Muscle of leg (tissue), 11 donors: ENCODE measurements around the gene SEPTIN2. TPM values are rescaled to one million over a fixed set of nuclear protein-coding genes. Genes with fewer than 3 reads are reported as not detected.
"Not testable (repeated sequence)": the region's sequence is repeated elsewhere in the genome, so short reads cannot be mapped to it uniquely, and the experiment has no call there.

Source experiments
- DNase-seq: peaks from one replicate; pipeline ENCODE4 v3.0.0; 2013
- H3K27ac ChIP-seq: one replicate; pipeline ENCODE4 v1.5.1; 2013; ENCODE audit warnings: mild to moderate bottlenecking, low read length, control low read depth
- H3K27me3 ChIP-seq: one replicate; pipeline ENCODE4 v1.6.1; 2013; ENCODE audit warnings: low read length; ENCODE audit not compliant: control insufficient read depth, insufficient read depth
- H3K36me3 ChIP-seq: one replicate; pipeline ENCODE4 v1.6.1; 2013; ENCODE audit warnings: low read length; ENCODE audit not compliant: control insufficient read depth, insufficient read depth
- H3K4me1 ChIP-seq: one replicate; pipeline ENCODE4 v1.6.1; 2013; ENCODE audit warnings: low read length; ENCODE audit not compliant: control insufficient read depth, insufficient read depth
- H3K4me3 ChIP-seq: one replicate; pipeline ENCODE4 v1.5.1; 2013; ENCODE audit warnings: low read length, control low read depth
- H3K9me3 ChIP-seq: replicated peaks from 2 replicates; pipeline ENCODE4 v1.6.1; 2013; ENCODE audit warnings: low read depth, low read length; ENCODE audit not compliant: control insufficient read depth
- WGBS: methylation state at CpG from one replicate; pipeline ENCODE4 v1.1.5; 2013; ENCODE audit warnings: missing lambda C conversion rate; ENCODE audit not compliant: insufficient coverage; 5-methylcytosine and 5-hydroxymethylcytosine counted together
- polyA plus RNA-seq, 8 donors: library from polyadenylated mRNA; unstranded; fragments of 120-200 nt; gene quantifications; one replicate each; pipeline versions ENCODE4 v1.2.1 to v1.2.3, GENCODE V29; 2013; ENCODE audit warnings: inconsistent platforms in 1 of 8, low replicate concordance in 1 of 8; ENCODE audit not compliant: insufficient read length in 8 of 8, insufficient read depth in 1 of 8
- total RNA-seq: library from RNA; stranded (reverse); fragments of 120-200 nt; gene quantifications from one replicate; pipeline ENCODE4 v1.2.4, GENCODE V29; 2013

SEPTIN2 gene
- total and polyA plus RNA-seq, 9 donors: 248 to 446 (median 275) TPM

GRCh38 chr2:241375300-241375699 is 59.6 kb downstream of the SEPTIN2 start:
- DNase-seq: no peak
- no peaks in the 10 kb centered on the region for H3K27me3 ChIP-seq
- H3K36me3 ChIP-seq: peaks cover 15% of the 10 kb centered on the region
- H3K27ac ChIP-seq: no peak overlapping the region
- WGBS: no CpG with 5 or more reads among the region's 1 CpG
- no peak overlapping the region for H3K4me3 ChIP-seq
- peaks cover 17% of the 10 kb centered on the region for H3K4me1 ChIP-seq
- H3K9me3 ChIP-seq: no peaks in the 10 kb centered on the region

GRCh38 chr2:241376808-241377207 is 61.1 kb downstream of the SEPTIN2 start:
- H3K27me3 ChIP-seq: no peaks in the 10 kb centered on the region
- no peak overlapping the region for H3K4me3 ChIP-seq
- no peak overlapping the region for H3K27ac ChIP-seq
- no peaks in the 10 kb centered on the region for H3K9me3 ChIP-seq
- no peak for DNase-seq
- no CpG with 5 or more reads among the region's 2 CpGs for WGBS
- H3K4me1 ChIP-seq: peaks cover 22% of the 10 kb centered on the region
- H3K36me3 ChIP-seq: peaks cover 15% of the 10 kb centered on the region

- DNase-seq: no peak
- Histone ChIP-seq H3K9me3 (no peaks in the 10 kb centered on the region), H3K4me1 (peaks cover 15% of the 10 kb centered on the region), H3K27ac (peak overlapping the region; percentile 71), H3K36me3 (peaks cover 15% of the 10 kb centered on the region), H3K4me3 (no peak overlapping the region), H3K27me3 (no peaks in the 10 kb centered on the region)
- no CpG with 5 or more reads among the region's 2 CpGs for WGBS
These were observed 63.1 kb downstream of the SEPTIN2 start for GRCh38 chr2:241378816-241379215.

- no peaks in the 10 kb centered on the region for H3K9me3 ChIP-seq
- H3K27ac ChIP-seq: peak overlapping the region; percentile 71
- peaks cover 15% of the 10 kb centered on the region for H3K4me1 ChIP-seq
- DNase-seq: peak; percentile 92
- H3K36me3 ChIP-seq: peaks cover 8% of the 10 kb centered on the region
- no peaks in the 10 kb centered on the region for H3K27me3 ChIP-seq
- WGBS: 100% methylated on average over 4 of the region's 9 CpGs
- no peak overlapping the region for H3K4me3 ChIP-seq
These were observed 64.1 kb downstream of the SEPTIN2 start for GRCh38 chr2:241379481-241380480.

GRCh38 chr2:241381872-241382271 is 66.1 kb downstream of the SEPTIN2 start:
- no peak for DNase-seq
- Histone ChIP-seq H3K27ac (no peak overlapping the region), H3K36me3 (peaks cover 4% of the 10 kb centered on the region), H3K4me1 (peaks cover 23% of the 10 kb centered on the region), H3K27me3 (no peaks in the 10 kb centered on the region), H3K9me3 (no peaks in the 10 kb centered on the region), H3K4me3 (no peak overlapping the region)
- WGBS: 20% methylated on average over 1 of the region's 4 CpGs

- WGBS: no CpG with 5 or more reads among the region's 7 CpGs
- not testable (repeated sequence) for H3K9me3 ChIP-seq
These were observed 69.7 kb downstream of the SEPTIN2 start for GRCh38 chr2:241385450-241385849.

GRCh38 chr2:241386519-241386918 is 70.8 kb downstream of the SEPTIN2 start:
- H3K4me1 ChIP-seq: peaks cover 10% of the 10 kb centered on the region
- no CpG with 5 or more reads among the region's 6 CpGs for WGBS
- no peaks in the 10 kb centered on the region for H3K27me3 ChIP-seq
- H3K27ac ChIP-seq: no peak overlapping the region
- peaks cover 4% of the 10 kb centered on the region for H3K36me3 ChIP-seq
- DNase-seq: peak; percentile 44
- no peaks in the 10 kb centered on the region for H3K9me3 ChIP-seq
- H3K4me3 ChIP-seq: no peak overlapping the region

More at GRCh38 chr2:241385450-241385849, 69.7 kb downstream of the SEPTIN2 start:
- peaks cover 15% of the 10 kb centered on the region for H3K4me1 ChIP-seq
- H3K36me3 ChIP-seq, DNase-seq, H3K4me3 ChIP-seq, H3K27me3 ChIP-seq, H3K27ac ChIP-seq: not testable (repeated sequence)

- H3K9me3 ChIP-seq: no peaks in the 10 kb centered on the region
- H3K4me1 ChIP-seq: peaks cover 10% of the 10 kb centered on the region
- H3K4me3 ChIP-seq: no peak overlapping the region
- no peak for DNase-seq
- H3K27me3 ChIP-seq: no peaks in the 10 kb centered on the region
- H3K36me3 ChIP-seq: no peaks in the 10 kb centered on the region
- H3K27ac ChIP-seq: no peak overlapping the region
- no CpG with 5 or more reads among the region's 2 CpGs for WGBS
These were observed 74.0 kb downstream of the SEPTIN2 start for GRCh38 chr2:241389697-241390096.

GRCh38 chr2:241390301-241391206 is 74.8 kb downstream of the SEPTIN2 start:
- Histone ChIP-seq H3K4me1 (peaks cover 10% of the 10 kb centered on the region), H3K27me3 (no peaks in the 10 kb centered on the region), H3K27ac (no peak overlapping the region), H3K36me3 (peaks cover 2% of the 10 kb centered on the region), H3K4me3 (no peak overlapping the region), H3K9me3 (no peaks in the 10 kb centered on the region)
- DNase-seq: no peak
- 100% methylated on average over 2 of the region's 9 CpGs for WGBS
